COLO668 (cell line): ENCODE data around the gene DDR1.

Experiments used
- DNase-seq: peaks from one replicate; lab custom pipeline; 2025; ENCODE audit not compliant: unreplicated experiment; lab: John Stamatoyannopoulos, UW

DDR1 gene

GRCh38 chr6:30880698-30881252, 3.5 kb upstream of the DDR1 start:
- peak; percentile 25 for DNase-seq

GRCh38 chr6:30881392-30882203, 2.7 kb upstream of the DDR1 start:
- DNase-seq: peak; percentile 18

GRCh38 chr6:30882204-30882758, 2.0 kb upstream of the DDR1 start:
- peak; percentile 46 for DNase-seq

DNA sequence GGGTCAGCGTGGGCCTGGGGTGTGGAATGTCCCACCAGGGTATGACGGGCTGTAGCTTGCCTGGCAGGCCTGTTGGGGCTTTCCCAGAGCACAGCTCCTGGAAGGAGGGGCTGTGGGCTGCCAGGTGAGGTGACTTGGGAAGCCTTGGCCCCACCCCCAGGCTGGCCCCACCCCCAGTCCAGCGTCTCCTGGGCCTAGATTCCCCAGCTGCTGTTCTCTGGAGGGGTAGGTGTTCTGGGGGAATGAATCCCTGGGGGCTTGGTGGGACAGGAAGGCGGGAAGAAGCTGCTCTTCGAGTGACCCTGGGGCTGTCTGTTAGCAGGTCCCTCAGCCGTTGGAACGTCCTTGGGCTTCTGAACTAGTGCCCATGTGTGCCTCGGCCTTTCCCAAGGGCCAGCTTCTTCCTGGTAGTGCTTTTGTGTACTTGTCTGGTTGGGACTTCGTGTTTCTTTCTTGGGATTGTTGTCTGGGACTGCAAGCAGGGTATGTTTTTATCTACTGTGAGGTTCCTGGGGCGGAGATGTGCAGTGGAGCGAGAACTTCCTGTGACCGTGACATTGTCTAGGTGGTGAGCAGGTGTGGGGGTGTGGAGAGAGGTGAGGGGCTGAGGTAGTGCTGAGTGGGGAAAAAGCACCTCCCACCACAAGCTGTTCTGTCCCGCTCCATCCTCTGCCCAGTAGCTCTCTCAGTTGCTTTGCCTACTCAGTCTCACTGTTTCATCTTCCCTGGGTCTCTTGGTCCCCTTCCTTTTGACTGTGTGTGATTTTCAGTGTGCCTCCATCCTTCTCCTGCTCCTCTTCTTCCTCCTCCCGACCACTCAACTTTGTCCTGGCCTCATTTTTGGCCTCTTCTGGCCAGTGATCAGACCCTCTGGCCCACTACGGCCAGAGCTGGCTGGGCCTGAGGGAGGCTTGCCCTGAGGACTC, 1.3 kb upstream of the DDR1 start:
- peak; percentile 68 for DNase-seq

DNA sequence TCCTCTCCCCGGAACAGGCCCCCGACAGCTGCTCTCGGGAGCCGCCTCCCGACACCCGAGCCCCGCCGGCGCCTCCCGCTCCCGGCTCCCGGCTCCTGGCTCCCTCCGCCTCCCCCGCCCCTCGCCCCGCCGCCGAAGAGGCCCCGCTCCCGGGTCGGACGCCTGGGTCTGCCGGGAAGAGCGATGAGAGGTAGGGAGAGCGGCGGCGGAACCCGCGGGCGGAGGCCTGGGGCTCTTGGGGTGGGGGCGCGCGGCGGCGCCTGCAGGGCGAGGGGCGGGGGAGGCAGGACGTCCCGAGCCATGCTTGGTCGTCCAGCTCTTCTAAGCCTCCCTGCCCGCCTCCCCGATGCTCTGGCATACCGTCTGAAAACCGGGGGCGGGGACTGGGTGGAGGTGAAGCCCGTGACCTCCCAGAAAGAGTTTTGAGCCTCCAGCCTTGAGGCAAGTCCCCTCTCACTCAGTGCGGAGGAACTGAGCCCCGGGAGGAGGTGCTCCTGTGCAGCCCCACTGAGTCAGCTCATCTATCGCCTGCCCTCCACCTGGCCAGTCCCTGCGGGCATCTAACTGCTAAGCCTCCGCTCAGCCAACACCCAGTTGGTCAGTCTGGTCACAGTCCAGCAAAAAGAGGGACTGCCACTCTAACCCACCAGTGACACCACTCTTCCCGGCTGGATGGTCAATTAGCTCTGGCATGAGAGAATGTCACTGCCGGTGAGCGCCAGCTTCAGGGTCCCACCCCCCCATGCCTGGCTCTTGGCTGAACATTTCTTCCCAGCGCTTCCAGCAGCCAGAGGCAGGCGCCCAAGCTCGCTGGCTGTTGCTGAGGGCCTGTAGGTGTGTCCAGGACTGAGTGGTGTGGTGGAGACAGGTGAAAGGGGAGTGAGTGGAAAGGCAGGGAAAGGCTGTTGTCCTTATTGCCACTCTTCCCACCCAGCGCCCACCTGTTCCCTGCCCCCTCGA, 482 bp downstream of the DDR1 start:
- DNase-seq: peak; percentile 32

DNA sequence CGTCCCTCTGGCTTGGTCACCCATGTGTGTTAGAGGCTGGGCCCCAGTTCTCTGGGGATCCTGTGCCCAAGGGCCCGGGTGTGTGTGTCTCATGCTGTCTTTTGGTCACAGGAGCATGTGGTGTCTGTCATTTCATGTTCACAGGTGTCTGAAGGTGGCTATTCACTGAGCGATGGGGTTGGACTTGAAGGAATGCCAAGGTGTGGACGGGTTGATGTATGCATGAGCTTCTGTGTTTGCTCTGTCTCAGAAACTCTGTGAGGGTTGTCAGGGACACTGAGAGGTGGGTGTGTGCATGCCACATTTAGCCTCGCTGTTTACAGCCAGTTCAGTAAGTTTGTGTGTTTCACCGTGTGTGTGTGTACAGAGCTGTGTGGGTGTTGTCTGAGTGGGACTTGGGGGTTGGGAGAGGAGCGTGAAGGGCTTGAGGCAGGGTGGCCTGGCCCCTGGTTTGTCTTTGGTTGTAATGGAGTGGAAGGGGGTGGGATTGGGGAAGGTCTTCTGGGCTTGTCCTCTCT, 1.2 kb downstream of the DDR1 start:
- peak; percentile 32 for DNase-seq

DNA sequence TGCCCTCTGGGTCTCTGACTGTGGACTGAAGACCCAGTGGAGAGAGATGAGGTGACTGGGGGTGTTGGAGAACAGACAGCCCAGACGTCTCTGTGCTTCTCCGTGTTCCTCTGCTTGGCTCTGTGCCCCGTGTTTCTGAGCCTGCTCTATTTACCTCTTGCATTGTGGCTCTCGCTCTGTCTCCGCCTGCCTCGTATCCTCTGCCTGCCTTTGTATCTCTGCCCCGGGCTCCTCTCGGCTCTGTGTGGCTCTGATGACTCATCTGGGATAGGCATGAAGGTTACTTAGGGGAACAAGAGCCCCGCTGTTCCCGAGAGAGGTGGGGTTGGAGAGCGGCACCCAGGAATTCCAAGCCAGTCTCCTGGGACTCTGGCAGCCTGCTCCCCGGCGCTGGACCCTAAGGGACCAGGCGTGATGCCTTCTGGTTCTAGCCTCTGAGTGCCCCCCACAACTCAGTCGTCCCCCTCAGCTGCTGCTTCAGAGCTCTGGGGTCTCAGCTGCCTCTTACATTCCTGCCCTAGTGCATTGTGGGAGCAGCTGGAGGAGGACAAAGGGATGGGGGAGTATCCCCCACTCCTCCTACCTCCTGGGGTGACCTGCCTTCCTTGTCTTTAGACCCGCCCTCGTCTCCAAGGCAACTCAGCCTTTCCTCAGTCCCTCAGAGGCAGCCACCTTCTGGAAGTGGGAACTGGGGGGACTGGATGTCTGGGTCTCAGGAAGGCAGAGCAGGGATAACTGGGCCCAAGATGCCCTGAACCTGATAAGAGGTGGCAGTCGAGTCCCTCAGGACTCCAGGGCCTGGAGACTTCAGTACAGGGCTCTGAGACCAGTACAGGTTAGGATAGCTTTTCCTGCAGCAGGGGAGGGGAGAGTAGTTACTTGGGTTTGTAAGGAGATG, 1.9 kb downstream of the DDR1 start:
- DNase-seq: peak; percentile 50

DNA sequence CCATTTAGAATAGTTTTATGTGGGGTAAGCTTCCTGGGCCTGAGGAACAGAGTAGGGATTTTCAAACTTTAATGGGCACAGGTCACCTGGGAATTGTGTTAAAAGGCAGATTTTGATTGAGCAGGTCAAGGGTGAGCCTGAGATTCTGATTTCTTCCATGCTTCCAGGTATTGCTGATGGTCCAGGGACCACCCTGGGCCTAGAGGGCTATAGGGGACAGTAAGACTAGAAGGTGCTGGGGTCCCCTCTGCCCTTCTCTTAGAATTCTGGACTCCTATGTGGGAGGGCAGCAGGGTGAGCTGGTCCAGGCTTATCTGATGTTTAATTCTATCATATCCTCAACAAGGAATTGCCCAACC, 2.6 kb downstream of the DDR1 start:
- DNase-seq: no peak

GRCh38 chr6:30887901-30888815, 3.8 kb downstream of the DDR1 start:
- no peak for DNase-seq

DNA sequence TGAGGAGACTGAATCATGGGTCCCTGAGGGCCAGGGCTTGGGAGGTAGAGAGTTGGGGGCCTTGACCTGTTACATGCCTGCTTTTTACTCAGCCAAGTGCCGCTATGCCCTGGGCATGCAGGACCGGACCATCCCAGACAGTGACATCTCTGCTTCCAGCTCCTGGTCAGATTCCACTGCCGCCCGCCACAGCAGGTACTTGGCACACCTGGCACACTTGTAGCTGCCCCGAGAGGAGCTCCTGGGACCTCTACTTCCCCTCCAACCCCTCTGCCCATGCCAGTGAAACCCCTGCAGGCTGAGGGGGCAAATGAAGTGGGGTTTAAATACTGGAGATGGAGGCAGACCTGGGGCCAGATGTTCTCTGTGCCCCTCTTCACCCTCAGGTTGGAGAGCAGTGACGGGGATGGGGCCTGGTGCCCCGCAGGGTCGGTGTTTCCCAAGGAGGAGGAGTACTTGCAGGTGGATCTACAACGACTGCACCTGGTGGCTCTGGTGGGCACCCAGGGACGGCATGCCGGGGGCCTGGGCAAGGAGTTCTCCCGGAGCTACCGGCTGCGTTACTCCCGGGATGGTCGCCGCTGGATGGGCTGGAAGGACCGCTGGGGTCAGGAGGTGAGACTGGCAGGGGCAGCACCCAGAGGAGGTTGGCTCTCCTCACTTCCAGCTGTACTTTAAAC, 4.6 kb downstream of the DDR1 start:
- no peak for DNase-seq

DNA sequence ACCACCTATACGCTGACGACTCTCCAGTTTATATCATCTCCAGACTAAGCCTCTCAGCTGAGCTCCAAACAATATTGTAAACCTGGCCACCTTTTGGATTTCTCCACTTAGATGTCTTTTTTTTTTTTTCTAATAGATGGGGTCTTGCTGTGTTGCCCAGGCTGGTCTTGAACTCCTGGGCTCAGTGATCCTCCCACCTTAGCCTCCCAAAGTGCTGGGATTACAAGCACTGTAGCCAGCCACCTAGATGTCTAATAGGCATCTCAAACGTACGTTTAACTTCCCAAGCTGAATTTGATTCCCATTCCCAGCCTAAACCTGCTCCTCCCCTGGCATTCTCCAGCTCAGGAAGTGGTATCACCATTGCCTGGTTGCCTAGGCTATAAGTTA, 5.2 kb downstream of the DDR1 start:
- no peak for DNase-seq

- DNase-seq: no peak
Observed at GRCh38 chr6:30889921-30890645, 5.8 kb downstream of the DDR1 start.

- no peak for DNase-seq
Observed at GRCh38 chr6:30890646-30891449, 6.5 kb downstream of the DDR1 start.

GRCh38 chr6:30891450-30891723, 7.1 kb downstream of the DDR1 start:
- no peak for DNase-seq

DNA sequence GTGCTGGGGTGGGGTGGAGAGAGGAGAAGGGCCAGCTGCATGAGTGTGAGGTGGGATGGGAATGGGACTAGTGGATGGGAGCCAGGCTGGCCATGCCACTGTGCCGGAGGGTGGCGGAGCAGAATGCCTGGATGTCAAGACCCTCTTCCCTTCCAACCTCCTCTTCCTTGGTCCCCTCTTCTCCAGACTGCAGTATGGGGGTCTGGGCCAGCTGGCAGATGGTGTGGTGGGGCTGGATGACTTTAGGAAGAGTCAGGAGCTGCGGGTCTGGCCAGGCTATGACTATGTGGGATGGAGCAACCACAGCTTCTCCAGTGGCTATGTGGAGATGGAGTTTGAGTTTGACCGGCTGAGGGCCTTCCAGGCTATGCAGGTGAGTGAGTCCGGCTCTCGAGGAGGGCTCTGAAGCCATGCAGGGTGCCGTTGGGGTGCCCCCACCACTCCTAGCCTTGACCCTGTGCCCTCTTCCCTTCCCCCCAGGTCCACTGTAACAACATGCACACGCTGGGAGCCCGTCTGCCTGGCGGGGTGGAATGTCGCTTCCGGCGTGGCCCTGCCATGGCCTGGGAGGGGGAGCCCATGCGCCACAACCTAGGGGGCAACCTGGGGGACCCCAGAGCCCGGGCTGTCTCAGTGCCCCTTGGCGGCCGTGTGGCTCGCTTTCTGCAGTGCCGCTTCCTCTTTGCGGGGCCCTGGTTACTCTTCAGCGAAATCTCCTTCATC, 7.7 kb downstream of the DDR1 start:
- no peak for DNase-seq
